ENCODE measurements around the gene KCNB1. TPM values are rescaled to one million over a fixed set of nuclear protein-coding genes. Genes with fewer than 3 reads are reported as not detected.
"Not testable (repeated sequence)": the region's sequence is repeated elsewhere in the genome, so short reads cannot be mapped to it uniquely, and the experiment has no call there.

The KCNB1 gene
- polyA plus RNA-seq, 4 donors: 0.38 to 1.2 TPM; not detected in 2

DNA sequence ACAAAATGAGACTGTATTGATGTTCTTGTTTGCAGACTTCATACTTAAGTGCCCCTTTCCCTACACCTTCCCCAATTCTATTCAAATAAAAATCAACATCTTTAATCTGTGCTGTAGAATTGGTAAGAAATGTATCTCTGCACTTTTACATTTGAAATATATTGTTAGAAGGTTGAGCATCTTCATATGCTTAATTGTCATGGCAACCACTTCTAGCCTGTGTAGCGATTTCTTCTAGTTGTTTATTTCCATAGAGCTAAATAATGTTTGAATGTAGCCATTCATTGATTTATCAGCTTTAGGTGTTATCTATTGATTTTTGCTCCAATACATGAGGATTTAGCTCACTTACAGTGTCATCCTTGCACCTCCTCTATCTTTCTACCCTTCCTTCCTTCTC, 166.9 kb downstream of the KCNB1 start:
- no peak for FAIRE-seq
- H3K27ac ChIP-seq (ENCODE audit: low read depth in 1 of 3, low read length in 2 of 3): no peak overlapping the region
- peaks cover 0 to under 1% of the 10 kb centered on the region in 2 donors for H3K9me3 ChIP-seq (ENCODE audit: control insufficient read depth in 2 of 2, insufficient read depth in 1 of 2, low read depth in 1 of 2, low read length in 1 of 2)
- DNase-seq: no peak
- H3K4me1 ChIP-seq (ENCODE audit: control insufficient read depth in 3 of 3, insufficient read depth in 2 of 3, low read depth in 1 of 3, low read length in 2 of 3): peaks cover 0 to 8% (median 0%) of the 10 kb centered on the region in 3 donors
- 47 to 53% (median 49%) methylated on average over 1 of the region's 1 CpG for WGBS, 3 donors
- H3K27me3 ChIP-seq (ENCODE audit: control insufficient read depth in 3 of 3, insufficient read depth in 3 of 3, low read length in 3 of 3): peaks cover 3 to 58% (median 13%) of the 10 kb centered on the region in 3 donors
- H3K4me3 ChIP-seq (ENCODE audit: low read depth in 1 of 3, low read length in 3 of 3): no peak overlapping the region
- no peaks in the 10 kb centered on the region for H3K36me3 ChIP-seq (ENCODE audit: control insufficient read depth in 3 of 3, insufficient read depth in 2 of 3, low read depth in 1 of 3, low read length in 3 of 3)

DNA sequence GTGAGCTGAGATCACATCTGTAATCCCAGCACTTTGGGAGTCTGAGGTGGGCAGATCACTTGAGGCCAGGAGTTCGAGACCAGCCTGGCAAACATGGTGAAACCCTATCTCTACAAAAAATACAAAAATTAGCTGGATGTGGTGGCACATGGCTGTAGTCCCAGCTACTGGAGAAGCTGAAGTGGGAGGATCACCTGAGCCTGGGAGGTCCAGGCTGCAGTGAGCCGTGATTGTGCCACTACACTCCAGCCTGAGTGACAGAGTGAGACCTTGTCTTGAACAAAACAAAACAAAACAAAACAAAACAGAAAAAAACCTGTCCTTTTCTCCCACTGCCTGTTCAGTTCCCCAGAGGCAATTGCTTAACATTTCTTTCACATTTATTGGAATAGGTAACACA, 168.4 kb downstream of the KCNB1 start:
- peaks cover 0 to 43% (median 5%) of the 10 kb centered on the region in 3 donors for H3K27me3 ChIP-seq (ENCODE audit: control insufficient read depth in 3 of 3, insufficient read depth in 3 of 3, low read length in 3 of 3)
- not testable (repeated sequence) for FAIRE-seq; H3K36me3 ChIP-seq (ENCODE audit: control insufficient read depth in 3 of 3, insufficient read depth in 2 of 3, low read depth in 1 of 3, low read length in 3 of 3); H3K9me3 ChIP-seq (ENCODE audit: control insufficient read depth in 2 of 2, insufficient read depth in 1 of 2, low read depth in 1 of 2, low read length in 1 of 2); H3K4me1 ChIP-seq (ENCODE audit: control insufficient read depth in 3 of 3, insufficient read depth in 2 of 3, low read depth in 1 of 3, low read length in 2 of 3); DNase-seq; H3K4me3 ChIP-seq (ENCODE audit: low read depth in 1 of 3, low read length in 3 of 3); H3K27ac ChIP-seq (ENCODE audit: low read depth in 1 of 3, low read length in 2 of 3)
- 27 to 61% (median 46%) methylated on average over 2 of the region's 2 CpGs for WGBS, 3 donors

Other genes with a start within 250 kb of the KCNB1 start
- 10 to 100 TPM in 3 of 4 donors, 1 to 10 TPM in 1; 9.9 to 13.4 (median 11.9) TPM for gene ZNFX1, start 204.6 kb downstream of the KCNB1 start, polyA plus RNA-seq
- 10 to 100 TPM in 1 of 4 donors, 1 to 10 TPM in 1, under 1 TPM in 2; 0.22 to 15.1 (median 4.4) TPM for gene PTGIS, start 85.5 kb upstream of the KCNB1 start, polyA plus RNA-seq
- 10 to 100 TPM; 11.9 to 47.1 (median 20.5) TPM for gene B4GALT5, start 231.2 kb upstream of the KCNB1 start, polyA plus RNA-seq

Measured in small intestine (tissue), 7 donors.